Fibroblast of pulmonary artery (primary cell): ENCODE data around the gene DNAJB4.

Experiments used
- DNase-seq: peaks from one replicate; pipeline ENCODE4 v3.0.0-alpha.2; 2010; ENCODE audit warnings: low read depth
- H3K4me3 ChIP-seq: replicated peaks from 2 replicates; pipeline ENCODE4 v1.5.1; 2011; ENCODE audit warnings: low read depth, mild to moderate bottlenecking, control low read depth, low read length, moderate library complexity
- TF ChIP-seq, protein P1 (sequence below): IDR thresholded peaks from 2 replicates; pipeline ENCODE4 v1.5.1; 2011; ENCODE audit warnings: mild to moderate bottlenecking, control low read depth, low read length, inconsistent platforms; ENCODE audit errors: missing control alignments

DNAJB4 gene

DNA sequence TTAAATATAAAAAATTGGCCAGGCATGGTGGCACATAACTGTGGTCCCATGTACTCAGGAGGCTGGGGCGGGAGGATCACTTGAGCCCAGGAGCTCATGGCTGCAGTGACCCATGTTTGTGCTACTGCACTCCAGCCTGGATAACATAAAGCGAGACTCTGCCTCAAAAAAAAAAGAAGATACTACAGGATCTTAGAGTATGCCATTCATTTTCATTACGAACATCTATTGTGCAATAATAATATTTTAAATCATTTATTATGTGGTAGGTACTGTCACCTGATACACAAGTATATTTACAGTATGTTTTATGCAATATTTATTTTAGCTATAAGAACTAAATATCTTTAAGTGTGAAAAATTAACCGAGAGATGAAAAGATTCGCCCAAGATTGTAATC lies 31.7 kb downstream of the DNAJB4 start:
- TF ChIP-seq, protein P1, sequence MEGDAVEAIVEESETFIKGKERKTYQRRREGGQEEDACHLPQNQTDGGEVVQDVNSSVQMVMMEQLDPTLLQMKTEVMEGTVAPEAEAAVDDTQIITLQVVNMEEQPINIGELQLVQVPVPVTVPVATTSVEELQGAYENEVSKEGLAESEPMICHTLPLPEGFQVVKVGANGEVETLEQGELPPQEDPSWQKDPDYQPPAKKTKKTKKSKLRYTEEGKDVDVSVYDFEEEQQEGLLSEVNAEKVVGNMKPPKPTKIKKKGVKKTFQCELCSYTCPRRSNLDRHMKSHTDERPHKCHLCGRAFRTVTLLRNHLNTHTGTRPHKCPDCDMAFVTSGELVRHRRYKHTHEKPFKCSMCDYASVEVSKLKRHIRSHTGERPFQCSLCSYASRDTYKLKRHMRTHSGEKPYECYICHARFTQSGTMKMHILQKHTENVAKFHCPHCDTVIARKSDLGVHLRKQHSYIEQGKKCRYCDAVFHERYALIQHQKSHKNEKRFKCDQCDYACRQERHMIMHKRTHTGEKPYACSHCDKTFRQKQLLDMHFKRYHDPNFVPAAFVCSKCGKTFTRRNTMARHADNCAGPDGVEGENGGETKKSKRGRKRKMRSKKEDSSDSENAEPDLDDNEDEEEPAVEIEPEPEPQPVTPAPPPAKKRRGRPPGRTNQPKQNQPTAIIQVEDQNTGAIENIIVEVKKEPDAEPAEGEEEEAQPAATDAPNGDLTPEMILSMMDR: no peak

DNA sequence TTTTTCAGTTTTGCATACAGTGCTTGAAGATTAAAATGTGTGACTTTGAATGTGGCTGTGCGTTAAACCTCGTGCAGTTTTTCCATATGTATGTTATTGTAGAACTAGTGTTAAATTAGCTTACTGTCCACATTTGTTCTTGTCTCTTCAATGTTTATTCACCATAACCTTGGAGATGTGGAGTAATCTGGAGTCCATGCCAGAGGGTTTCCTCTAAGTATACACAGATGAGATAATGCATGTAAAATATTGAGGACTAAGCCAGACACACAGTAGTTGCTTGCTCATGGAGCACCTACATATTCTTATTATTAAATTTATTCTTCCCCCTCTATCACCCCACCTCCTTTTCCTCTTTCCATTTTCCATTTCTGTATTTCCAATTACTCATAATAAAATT lies 33.3 kb downstream of the DNAJB4 start:
- TF ChIP-seq, protein P1: no peak
- peak; percentile 76 for DNase-seq
- H3K4me3 ChIP-seq: no peak overlapping the region

More for the DNA sequence above, 31.7 kb downstream of the DNAJB4 start:
- DNase-seq: no peak
- H3K4me3 ChIP-seq: no peak overlapping the region

DNA sequence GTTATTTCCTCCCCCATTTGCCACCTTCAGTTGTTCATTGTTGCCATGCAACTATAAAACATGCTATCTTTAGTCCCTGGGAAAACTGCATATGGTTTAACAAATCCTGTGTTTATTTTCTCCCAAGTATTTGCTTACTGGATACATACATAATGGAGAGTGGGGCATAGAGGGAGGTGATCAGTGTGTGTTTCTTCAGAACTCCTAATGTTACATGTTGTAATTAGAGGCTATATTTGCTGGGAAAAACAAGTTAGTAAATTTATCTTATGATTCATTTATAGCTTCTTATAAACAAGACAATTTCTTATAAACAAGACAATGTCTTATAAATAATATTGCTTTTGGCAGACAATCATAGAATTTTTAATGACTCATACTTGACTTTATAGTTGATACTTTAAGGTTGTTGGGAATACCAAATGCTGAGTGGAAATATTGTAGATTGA lies 33.8 kb downstream of the DNAJB4 start:
- TF ChIP-seq, protein P1: no peak
- peak; percentile 57 for DNase-seq
- no peak overlapping the region for H3K4me3 ChIP-seq

DNA sequence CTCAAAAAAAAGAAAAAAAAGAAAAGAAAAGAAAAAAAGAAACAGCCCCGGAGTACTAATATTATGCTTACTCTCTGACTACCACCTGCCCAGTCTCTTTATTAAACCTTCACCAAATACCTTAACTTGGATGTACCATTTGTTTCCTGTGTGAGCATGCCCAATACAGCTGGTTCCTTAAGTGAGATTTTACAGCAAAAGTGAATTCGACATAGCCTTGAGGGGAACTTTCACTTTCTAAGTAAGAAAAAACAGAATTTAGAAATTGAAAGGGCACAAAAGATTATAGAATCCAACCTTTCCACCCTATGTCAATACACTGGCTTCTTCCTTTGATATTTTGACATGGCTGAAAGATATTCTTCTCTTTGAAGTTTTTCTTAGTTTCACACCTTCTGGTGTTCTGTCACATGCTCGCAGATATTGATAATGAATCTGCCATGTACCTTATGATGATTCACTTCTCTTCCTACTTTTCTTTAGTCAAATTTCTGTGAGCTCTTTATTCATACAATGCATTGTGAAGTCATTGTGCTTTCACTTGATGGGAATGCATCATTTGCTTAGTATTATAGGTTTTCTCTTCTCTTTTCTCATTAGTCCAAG lies 35.8 kb downstream of the DNAJB4 start:
- no peak overlapping the region for H3K4me3 ChIP-seq
- DNase-seq: no peak
- TF ChIP-seq, protein P1: no peak

DNA sequence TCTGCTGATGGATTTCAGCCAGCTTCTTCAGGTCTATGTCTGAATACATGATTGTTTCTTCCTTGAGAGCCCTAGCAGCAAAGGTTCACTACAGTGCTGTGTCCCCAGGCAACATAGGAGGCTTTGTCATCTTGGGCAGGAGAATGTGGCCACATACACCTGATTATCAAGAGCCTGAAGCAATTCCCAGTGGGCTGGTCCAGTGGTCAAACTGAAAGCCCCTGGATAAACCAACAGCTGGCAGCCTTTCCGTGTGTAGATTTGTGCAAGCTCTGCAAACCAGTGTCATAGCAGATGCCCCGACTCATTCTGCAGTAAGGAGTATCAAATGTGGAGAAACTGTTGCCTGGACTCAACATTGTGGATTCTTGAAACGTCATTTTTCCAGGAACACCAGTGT lies 38.7 kb downstream of the DNAJB4 start:
- H3K4me3 ChIP-seq: no peak overlapping the region
- DNase-seq: no peak
- TF ChIP-seq, protein P1: no peak

DNA sequence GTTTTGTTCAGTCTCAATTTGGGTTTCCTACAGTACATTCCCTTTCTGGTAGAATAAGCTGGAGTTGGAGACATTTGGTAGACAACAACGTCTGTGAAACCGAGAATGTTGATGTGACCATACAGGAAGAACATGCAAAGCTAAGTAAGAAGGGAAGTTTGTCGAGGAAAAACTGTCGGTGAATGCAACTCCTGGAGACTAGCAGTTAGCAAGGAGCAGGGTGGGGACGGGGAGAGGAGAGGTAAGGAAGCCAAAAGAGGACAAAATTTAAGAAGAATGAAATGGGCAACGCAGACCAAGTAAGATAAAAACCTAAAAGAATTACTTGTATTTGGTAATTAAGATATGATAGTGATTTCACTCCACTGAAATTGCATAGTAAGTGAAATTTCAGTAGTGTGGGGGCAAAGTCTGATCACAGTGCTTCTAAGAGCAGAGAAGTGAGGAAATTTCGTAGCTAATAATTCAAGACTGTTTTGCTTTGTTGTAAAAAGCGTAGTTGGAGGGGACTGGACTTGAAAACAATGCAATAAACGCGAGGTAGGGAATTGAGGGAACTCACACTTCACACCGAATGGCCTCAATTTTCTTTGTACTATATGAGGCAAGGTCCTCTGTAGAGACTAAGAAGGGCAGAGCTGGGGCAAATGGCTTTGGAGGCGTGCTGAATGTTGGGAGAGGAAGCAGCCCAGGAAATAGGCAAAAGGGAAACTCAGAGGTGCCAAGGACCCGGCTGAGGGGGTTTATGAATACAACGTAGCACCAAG lies 40.2 kb downstream of the DNAJB4 start:
- H3K4me3 ChIP-seq: no peak overlapping the region
- no peak for DNase-seq
- TF ChIP-seq, protein P1: no peak
